ENCODE data around the gene INPP5D.

The INPP5D gene

DNA sequence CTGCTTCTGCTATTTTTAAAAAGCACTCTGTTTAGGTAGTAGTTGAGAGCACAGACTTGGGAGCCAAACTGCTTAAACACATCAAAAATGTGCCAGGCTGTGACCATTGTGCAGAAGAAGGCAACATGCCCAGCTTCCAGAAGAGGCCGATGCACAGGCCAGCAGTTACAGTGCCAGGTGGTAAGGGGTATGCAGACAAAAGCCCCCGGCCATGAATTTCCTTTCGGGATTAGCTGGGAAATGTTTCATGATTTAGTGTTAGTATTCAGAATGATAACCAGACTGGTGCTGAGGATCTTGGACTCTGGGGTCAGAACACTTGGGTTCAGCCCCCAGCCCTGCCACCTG is 151.4 kb downstream of the INPP5D start:
- no peak for DNase-seq (ENCODE audit: low spot score)

DNA sequence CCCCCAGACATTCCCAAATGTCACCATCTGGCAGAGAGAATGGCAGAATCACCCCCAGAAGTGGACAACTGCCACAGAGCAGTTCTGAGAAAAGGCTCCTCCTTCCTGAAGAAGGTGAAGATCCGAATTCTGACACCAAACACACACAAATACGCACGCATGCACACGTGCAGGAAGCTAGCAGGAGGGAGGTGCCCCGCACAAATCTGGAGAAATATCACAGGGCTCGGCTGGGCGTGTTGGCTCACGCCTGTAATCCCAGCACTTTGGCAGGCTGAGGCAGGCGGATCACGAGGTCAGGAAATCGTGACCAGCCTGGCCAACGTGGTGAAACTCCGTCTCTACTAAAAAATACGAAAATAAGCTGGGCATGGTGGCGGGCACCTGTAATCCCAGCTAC is 152.9 kb downstream of the INPP5D start:
- no peak for DNase-seq (ENCODE audit: low spot score)

- DNase-seq (ENCODE audit: low spot score): no peak
Measured at GRCh38 chr2:233213975-233214374, 153.8 kb downstream of the INPP5D start.

GRCh38 chr2:233217892-233218377 is 157.8 kb downstream of the INPP5D start:
- no peak for DNase-seq (ENCODE audit: low spot score)

DNA sequence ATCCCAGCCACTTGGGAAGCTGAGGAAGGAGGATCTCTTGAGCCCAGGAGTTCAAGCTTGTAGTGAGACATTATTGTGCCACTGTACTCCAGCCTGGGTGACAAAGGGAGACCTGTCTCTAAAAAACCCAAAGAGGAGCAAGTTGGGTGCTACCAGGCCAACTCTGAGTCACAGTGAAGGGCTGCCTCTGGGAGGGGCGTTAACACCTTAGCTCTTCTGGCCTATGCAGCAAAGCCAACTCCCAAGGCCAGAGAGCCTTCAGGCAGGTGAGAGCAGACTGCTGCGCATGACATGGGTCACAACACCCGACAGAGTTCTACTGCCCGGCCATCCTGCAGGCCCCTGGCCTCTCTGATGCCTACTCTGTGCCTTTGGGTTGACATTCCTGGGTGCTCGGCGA is 158.7 kb downstream of the INPP5D start:
- DNase-seq (ENCODE audit: low spot score): no peak

GRCh38 chr2:233219848-233220247 is 159.7 kb downstream of the INPP5D start:
- no peak for DNase-seq (ENCODE audit: low spot score)

- no peak for DNase-seq (ENCODE audit: low spot score)
Measured at GRCh38 chr2:233221378-233222063, 161.4 kb downstream of the INPP5D start.

- no peak for DNase-seq (ENCODE audit: low spot score)
Measured at GRCh38 chr2:233223059-233223894, 163.1 kb downstream of the INPP5D start.

- DNase-seq (ENCODE audit: low spot score): no peak
Measured at GRCh38 chr2:233225230-233226068, 165.3 kb downstream of the INPP5D start.

DNA sequence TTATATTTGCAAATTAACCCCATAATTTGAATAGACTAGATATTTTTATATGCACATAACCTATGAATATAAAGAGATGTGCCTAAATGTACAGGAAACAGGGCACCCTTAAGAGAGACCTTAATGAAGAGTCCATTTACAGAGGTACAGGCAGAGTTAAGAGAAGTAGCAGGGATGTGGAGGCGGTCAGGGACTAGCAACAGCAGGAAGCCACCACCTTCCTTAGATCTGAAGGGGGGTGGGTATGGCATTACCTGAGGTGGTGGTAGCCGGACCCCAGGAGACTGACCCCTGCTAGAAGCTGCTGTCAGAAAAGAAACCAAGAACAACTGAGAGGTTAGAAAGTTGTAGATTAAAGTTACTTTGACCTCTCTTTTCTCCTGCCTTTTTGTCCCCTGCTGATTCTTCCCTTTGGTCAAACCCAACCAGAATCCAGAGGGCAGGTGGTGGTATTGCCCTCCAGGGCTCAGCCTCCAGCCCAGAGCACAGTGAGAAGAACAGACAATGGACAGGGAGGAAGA is 166.4 kb downstream of the INPP5D start:
- DNase-seq (ENCODE audit: low spot score): no peak

GRCh38 chr2:233227346-233227978 is 167.3 kb downstream of the INPP5D start:
- peak; percentile 52 for DNase-seq (ENCODE audit: low spot score)

- no peak for DNase-seq (ENCODE audit: low spot score)
Measured at GRCh38 chr2:233228376-233228775, 168.2 kb downstream of the INPP5D start.

GRCh38 chr2:233233618-233234230 is 173.6 kb downstream of the INPP5D start:
- no peak for DNase-seq (ENCODE audit: low spot score)

DNA sequence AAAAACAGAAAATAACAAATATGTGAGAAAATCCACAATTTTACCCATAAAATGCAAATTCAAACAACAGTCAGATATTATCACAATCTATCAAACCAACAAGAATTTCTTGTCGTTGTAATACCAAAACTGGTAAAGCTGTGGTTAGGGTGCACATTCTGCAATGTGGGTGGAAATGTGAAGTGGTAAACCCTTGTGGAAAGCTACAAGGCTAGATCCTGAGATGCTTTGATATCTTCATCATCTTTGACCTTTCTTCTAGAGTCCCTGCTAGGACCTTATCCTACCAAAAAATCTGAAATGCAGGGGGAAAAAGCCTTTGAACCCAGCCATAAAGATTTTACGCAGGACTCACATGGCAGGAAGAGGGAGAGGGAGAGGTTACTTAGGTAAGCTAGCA is 174.1 kb downstream of the INPP5D start:
- no peak for DNase-seq (ENCODE audit: low spot score)

- no peak for DNase-seq (ENCODE audit: low spot score)
Measured at GRCh38 chr2:233234996-233235395, 174.9 kb downstream of the INPP5D start.

DNA sequence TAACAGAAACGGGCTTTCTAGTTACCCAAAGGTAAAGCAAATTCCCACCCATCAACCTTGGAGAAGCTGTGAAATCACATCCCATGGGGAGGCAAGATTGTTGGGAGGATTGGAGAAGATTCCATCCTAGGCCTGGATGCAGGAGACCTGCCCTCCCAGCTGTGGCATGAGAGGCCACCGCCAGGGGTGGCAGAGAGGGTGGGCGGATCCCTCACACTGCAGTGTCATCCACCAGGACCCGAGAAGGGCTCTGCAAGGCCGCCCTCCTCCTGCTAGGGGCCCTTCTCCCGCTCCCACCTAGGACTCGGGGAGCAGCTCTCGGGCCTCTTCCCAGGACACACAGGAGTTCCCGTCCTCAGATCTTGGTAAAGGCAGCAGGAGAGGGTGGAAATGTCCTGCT is 175.8 kb downstream of the INPP5D start:
- no peak for DNase-seq (ENCODE audit: low spot score)

DNA sequence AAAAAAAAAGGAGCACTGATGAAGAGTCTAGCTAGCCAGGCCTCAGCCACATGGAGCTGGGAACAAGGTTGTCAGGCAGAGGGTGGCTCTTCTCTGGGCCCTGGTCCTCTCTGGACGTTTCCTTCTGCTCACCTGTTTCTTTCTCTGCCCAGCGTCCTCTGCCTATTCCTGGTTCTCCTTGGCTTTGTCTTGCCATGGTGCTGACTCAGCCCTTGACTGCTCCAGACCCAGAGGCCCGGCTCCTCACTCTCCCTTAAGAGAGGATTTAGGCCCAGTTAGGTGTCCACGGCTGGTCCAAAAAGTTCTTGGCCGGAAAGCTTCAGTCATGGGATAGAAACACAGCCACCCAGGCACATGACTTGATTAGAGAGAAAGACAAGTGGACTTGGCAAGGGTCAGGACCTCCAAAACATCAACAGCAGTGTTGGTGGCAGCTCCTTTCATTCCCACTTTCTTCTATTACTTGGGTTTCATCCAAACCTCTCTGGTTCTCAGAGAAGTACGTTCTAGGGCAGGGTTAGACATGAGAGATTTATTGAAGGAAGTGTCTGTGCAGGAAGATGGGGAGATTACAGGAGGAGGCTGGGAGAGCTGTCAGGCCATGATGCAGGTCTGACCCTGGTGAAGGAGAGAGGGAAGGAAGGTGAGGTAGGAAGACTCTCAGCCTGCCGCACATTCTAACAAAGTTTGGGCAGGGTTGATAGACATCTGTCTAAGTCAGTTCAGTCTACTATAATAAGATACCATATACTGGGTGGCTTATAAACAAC is 176.9 kb downstream of the INPP5D start:
- DNase-seq (ENCODE audit: low spot score): no peak

DNA sequence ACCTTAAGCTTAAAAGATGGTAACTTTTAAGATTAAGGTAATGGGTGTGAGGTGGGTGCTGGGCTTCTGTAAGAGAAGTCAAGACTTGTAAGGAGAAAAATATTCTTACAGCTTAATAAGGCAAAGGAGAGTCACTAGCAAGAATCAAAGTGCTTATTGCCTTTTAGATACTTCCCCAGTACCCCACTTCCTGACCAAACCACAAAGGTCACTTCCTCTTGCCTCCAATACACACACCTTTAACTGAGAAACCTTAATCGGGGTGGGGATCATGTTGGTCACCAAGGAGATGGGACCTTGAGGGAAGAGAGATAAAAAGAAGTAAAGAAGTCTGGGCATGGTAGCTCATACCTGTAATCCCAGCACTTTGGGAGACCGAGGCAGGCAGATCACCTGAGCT is 180.8 kb downstream of the INPP5D start:
- no peak for DNase-seq (ENCODE audit: low spot score)

GRCh38 chr2:233241803-233242202 is 181.7 kb downstream of the INPP5D start:
- DNase-seq (ENCODE audit: low spot score): no peak

GRCh38 chr2:233242231-233242927 is 182.2 kb downstream of the INPP5D start:
- no peak for DNase-seq (ENCODE audit: low spot score)

Measured in putamen (tissue), 1 donor.